Stomach (tissue), 4 donors: ENCODE measurements around the gene ZNF689.

Source experiments
- CTCF ChIP-seq, 7 experiments: fragments of 450-650 bp in 4 of 7; fragments of 200-600 bp in 3 of 7; sonication (generic) in 3 of 7; IDR thresholded peaks; one replicate each; pipeline ENCODE4 v1.5.1; 2016 to 2019; ENCODE audit warnings: antibody characterized with exemption in 7 of 7, control low read depth in 2 of 7, mild to moderate bottlenecking in 1 of 7
- POLR2A ChIP-seq, 4 donors: fragments of 450-650 bp; IDR thresholded peaks; one replicate each; pipeline ENCODE4 v1.6.1; 2016; ENCODE audit warnings: antibody characterized with exemption in 4 of 4, control low read depth in 2 of 4, mild to moderate bottlenecking in 1 of 4, moderate library complexity in 1 of 4
- POLR2AphosphoS5 ChIP-seq, 3 donors: sonication (generic); formaldehyde crosslinking; IDR thresholded peaks; one replicate each; pipeline ENCODE4 v1.6.1; 2016; ENCODE audit warnings: antibody characterized with exemption in 3 of 3

DNA sequence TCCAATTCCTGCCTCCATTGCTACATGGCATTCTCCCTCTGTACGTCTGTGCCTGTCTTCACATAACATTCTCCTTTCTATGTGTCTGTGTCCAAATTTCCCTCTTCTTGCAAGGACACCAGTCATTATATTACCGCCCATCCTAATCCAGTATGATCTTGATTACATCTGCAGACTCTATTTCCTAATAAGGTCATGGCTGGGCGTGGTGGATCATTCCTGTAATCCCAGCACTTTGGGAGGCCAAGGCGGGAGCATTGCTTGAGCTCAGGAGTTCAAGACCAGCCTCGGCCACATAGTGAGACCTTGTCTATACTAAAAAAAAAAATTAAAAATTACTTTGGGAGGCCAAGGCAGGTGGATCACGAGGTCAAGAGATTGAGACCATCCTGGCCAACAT is 35.5 kb upstream of the ZNF689 start:
- no peak for TF ChIP-seq CTCF (IDR thresholded peaks at IDR 0.05)
- no peak for TF ChIP-seq POLR2A (IDR thresholded peaks at IDR 0.05)
- TF ChIP-seq POLR2AphosphoS5 (IDR thresholded peaks at IDR 0.05) = no peak
